NCI-H1436 (cell line): ENCODE data around the gene CCR4.
A peak's percentile ranks its signal among the peaks of the same experiment; 100 is the strongest.
"Not testable (repeated sequence)": the region's sequence is repeated elsewhere in the genome, so short reads cannot be mapped to it uniquely, and the experiment has no call there.

Experiments
- DNase-seq: peaks from one replicate; lab custom pipeline; 2025; lab: John Stamatoyannopoulos, UW

Gene CCR4

DNA sequence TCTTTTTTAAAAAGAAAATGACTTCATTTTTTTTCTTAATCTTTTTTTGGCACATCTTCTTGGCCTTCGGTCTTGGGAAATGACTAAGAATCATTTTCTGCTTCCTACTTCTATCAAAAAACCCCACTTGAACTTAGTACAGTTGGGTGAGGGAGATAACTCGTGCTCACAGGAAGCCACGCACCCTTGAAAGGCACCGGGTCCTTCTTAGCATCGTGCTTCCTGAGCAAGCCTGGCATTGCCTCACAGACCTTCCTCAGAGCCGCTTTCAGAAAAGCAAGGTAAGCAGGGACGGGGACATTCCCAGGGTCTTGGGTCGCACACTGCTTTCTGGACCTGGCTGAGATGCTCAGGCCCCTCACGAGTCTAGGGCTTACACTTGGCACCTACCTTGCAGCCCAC, at the start of gene CCR4:
Gene CCR4, plus strand, starts transcription at position 235 of the 402 bp plus-strand sequence. CDS start 1,779 bp downstream, outside the sequence.
- DNase-seq: no peak

DNA sequence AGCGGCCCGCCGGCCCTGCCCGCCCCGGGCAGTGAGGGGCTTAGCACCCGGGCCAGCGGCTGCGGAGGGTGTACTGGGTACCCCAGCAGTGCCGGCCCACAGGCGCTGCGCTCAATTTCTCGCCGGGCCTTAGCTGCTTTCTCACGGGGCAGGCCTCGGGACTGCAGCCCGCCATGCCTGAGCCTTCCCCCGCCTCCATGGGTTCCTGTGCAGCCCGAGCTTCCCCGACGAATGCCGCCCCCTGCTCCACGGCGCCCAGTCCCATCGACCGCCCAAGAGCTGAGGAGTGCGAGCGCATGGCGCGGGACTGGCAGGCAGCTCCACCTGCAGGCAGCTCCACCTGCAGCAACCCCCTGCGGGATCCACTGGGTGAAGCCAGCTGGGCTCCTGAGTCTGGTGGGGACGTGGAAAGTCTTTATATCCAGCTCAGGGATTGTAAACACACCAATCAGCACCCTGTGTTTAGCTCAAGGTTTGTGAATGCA, 48.5 kb upstream of the CCR4 start:
- DNase-seq: not testable (repeated sequence)

GRCh38 chr3:32903953-32904352, 47.5 kb upstream of the CCR4 start:
- no peak for DNase-seq

- no peak for DNase-seq
Measured at GRCh38 chr3:32909999-32910398, 41.4 kb upstream of the CCR4 start.

GRCh38 chr3:32910954-32911353, 40.5 kb upstream of the CCR4 start:
- DNase-seq: no peak

GRCh38 chr3:32912046-32912445, 39.4 kb upstream of the CCR4 start:
- no peak for DNase-seq

GRCh38 chr3:32913790-32914446, 37.5 kb upstream of the CCR4 start:
- DNase-seq: no peak

DNA sequence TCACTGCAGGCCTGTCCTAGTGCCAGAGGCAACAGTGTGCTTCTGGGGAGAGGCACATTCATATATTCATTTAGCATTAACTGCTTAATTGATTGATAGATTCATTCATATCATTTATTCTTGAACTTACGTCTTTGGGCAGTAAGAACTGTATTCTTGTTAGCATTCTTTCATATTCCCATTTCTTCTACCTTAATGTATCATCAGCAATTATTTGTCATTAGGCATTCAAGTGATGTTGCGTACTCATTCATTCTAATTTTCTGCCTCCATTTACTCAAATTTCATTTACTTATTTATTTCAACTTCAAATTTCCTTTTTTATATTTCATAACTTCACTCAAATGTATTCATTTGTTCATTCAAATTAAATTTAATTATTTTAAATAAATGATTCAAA, 31.5 kb upstream of the CCR4 start:
- no peak for DNase-seq

GRCh38 chr3:32922078-32922477, 29.4 kb upstream of the CCR4 start:
- no peak for DNase-seq

GRCh38 chr3:32930161-32930560, 21.3 kb upstream of the CCR4 start:
- no peak for DNase-seq

DNA sequence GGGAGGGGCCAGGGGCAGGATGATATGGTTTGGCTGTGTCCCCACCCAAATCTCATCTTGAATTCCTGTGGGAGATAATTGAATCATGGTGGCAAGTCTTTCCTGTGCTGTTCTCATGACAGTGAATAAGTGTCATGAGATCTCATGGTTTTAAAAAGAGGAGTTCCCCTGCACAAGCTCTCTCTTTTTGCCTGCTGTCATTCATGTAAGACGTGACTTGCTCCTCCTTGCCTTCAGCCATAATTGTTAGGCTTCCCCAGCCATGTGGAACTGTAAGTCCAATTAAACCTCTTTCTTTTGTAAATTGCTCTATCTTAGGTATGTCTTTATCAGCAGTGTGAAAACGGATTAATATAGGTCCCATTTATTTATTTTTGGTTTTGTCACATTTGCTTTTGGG, 20.2 kb upstream of the CCR4 start:
- DNase-seq: not testable (repeated sequence)

GRCh38 chr3:32934150-32934742, 17.2 kb upstream of the CCR4 start:
- DNase-seq: no peak

DNA sequence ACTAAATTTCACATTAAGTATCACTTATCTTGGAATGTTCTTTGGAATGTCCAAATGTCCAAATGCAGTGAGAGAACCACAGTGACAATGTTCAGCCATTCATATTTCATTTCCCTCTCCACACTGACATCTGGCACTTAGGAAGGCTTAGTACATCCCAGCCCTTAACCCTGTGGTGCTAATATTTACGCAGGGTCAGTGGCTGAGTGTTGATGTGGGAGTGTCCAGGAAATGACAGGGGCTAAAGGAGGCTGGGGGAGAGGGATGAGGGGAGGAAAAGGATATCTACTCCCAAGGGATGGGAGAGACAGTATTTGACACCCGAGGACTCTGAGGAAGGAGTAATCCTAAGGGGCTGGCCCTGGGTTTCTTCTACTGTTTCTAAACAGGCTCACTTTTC, 14.1 kb upstream of the CCR4 start:
- DNase-seq: no peak

- not testable (repeated sequence) for DNase-seq
Measured at GRCh38 chr3:32939531-32940284, 11.7 kb upstream of the CCR4 start.

DNA sequence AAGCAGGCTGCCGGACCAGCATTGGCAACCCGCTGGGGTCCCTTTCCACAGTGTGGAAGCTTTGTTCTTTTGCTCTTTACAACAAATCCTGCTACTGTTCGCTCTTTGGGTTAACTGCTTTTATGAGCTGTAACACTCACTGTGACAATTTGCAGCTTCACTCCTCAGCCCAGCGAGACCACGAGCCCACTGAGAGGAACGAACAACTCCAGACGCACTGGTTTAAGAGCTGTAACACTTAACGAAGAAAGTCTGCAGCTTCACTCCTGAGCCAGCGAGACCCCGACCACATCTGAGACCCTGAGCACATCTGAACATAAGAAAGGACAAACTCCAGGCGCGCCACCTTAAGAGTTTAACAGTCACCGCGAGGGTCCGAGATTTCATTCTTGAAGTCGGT, 10.7 kb upstream of the CCR4 start:
- no peak for DNase-seq

DNA sequence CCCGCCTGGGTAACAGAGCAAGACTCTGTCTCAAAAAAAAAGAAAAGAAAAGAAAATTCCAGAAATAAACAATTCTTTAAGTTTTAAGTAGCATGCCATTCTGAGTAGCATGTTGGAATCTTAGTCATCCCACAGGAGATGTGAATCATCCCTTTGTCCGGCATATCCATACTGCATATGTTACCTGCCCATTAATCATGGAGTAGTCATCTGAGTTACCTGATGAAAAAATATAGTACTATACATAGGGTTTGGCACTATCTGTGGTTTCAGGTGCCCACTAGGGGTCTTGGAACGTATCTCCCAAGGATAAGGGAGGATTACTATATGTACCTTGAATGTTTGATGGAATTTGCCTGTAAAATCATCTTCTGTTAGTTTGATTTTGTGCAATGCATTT, 6.3 kb upstream of the CCR4 start:
- DNase-seq: no peak

DNA sequence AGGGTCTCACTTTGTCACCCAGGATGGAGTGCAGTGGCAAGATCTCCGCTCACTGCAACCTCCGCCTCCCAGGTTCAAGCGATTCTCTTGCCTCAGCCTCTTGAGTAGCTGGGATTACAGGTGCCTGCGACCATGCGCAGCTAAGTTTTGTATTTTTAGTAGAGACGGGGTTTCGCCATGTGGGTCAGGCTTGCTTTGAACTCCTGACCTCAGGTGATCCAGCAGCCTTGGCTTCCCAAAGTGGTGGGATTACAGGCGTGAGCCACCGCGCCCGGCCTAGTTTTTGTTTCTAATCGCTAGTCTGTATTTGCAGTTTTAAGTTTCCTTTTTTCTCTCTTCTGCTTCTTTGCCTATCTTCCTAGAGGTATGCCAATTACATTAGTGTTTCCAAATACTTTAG, 5.8 kb upstream of the CCR4 start:
- DNase-seq: not testable (repeated sequence)

GRCh38 chr3:32946973-32947788, 4.3 kb upstream of the CCR4 start:
- no peak for DNase-seq

- DNase-seq: peak; percentile 64
Measured at GRCh38 chr3:32947789-32948238, 3.6 kb upstream of the CCR4 start.

GRCh38 chr3:32948625-32949445, 2.6 kb upstream of the CCR4 start:
- no peak for DNase-seq

DNA sequence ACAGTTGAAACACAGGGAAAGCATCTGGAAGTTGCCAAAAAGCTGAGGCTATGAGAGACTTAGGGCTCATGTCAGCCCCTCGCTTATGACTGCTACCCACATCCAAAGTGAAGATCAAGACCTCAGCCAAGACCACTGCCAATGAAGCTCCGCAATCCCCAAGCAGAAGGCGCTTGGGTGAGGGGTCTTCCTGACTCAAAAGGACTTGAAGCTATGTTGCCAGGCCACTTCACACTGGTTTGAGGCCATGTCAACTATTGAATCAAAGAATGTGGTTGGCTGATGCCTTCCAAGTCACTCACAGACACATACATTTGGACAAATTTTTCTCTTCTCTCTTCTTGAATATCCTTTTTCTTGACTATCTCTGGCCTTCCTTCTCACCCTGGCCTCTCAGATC, 928 bp upstream of the CCR4 start:
- DNase-seq: no peak
